Transverse colon (tissue), 4 donors: ENCODE data around the gene TMEM250. TPM values are rescaled to one million over a fixed set of nuclear protein-coding genes. Genes with fewer than 3 reads are reported as not detected.

Source experiments
- DNase-seq: peaks from one replicate; pipeline ENCODE4 v3.0.0-alpha.2; 2019
- H3K27ac ChIP-seq, 4 donors: fragments of 200-600 bp; sonication (generic); 2 replicates each; pipeline ENCODE4 v1.5.1; 2016 to 2018; ENCODE audit warnings: inconsistent platforms in 4 of 4
- H3K27me3 ChIP-seq: fragments of 200-600 bp; sonication (generic); 2 replicates; pipeline ENCODE4 v1.5.1; 2017; ENCODE audit warnings: inconsistent platforms
- H3K36me3 ChIP-seq, 4 donors: fragments of 200-600 bp; sonication (generic); 2 replicates each; pipeline ENCODE4 v1.5.1; 2017 to 2019; ENCODE audit warnings: inconsistent platforms in 4 of 4
- H3K4me1 ChIP-seq, 4 donors: fragments of 200-600 bp; sonication (generic); 2 replicates each; pipeline ENCODE4 v1.5.1; 2017 to 2020; ENCODE audit warnings: inconsistent platforms in 4 of 4
- H3K4me3 ChIP-seq, 4 donors: fragments of 200-600 bp; sonication (generic); 1 replicate in 1 of 4; 2 replicates in 3 of 4; pipeline versions ENCODE4 v1.5.1 to v1.6.1; 2017 to 2019; ENCODE audit warnings: inconsistent platforms in 4 of 4
- H3K9me3 ChIP-seq, 2 donors: fragments of 200-600 bp; sonication (generic); 2 replicates each; pipeline ENCODE4 v1.5.1; 2017 to 2019; ENCODE audit warnings: inconsistent platforms in 2 of 2
- CTCF ChIP-seq, 5 experiments: fragments of 200-600 bp in 3 of 5; fragments of 450-650 bp in 2 of 5; sonication (generic) in 3 of 5; IDR thresholded peaks; 1 replicate in 2 of 5; 2 replicates in 3 of 5; pipeline ENCODE4 v1.5.1; 2016 to 2017; ENCODE audit warnings: antibody characterized with exemption in 5 of 5, inconsistent platforms in 3 of 5, mild to moderate bottlenecking in 2 of 5, moderate library complexity in 1 of 5
- EP300 ChIP-seq: sonication (generic); formaldehyde crosslinking; IDR thresholded peaks from one replicate; pipeline ENCODE4 v1.6.1; 2017; ENCODE audit warnings: antibody characterized with exemption, low read depth
- POLR2A ChIP-seq: fragments of 450-650 bp; IDR thresholded peaks from one replicate; pipeline ENCODE4 v1.6.1; 2016; ENCODE audit warnings: antibody characterized with exemption, mild to moderate bottlenecking, moderate library complexity
- POLR2AphosphoS5 ChIP-seq, 3 donors: sonication (generic); formaldehyde crosslinking; IDR thresholded peaks; one replicate each; pipeline ENCODE4 v1.6.1; 2016; ENCODE audit warnings: antibody characterized with exemption in 3 of 3
- WGBS, 2 donors: methylation state at CpG; one replicate each; pipeline ENCODE4 v1.1.5; 2018; ENCODE audit warnings: low coverage in 1 of 2; 5-methylcytosine and 5-hydroxymethylcytosine counted together
- in situ Hi-C, 4 donors: fragments of 200-750 bp; cut with MboI; loops; one replicate each; pipeline versions ENCODE4 v1.15.0 to v1.15.1; 2017; ENCODE audit warnings: low sequenced_read_pairs in 3 of 4, low pct_ligation_motif_present in 1 of 4, low pct_unique_long_range_greater_than_20kb in 1 of 4
- intact Hi-C: fragments of 100-400 bp; cut with DNase I; formaldehyde crosslinking; loops from one replicate; pipeline ENCODE4 v1.15.1; 2023; ENCODE audit warnings: low total_unique reads
- total RNA-seq, 4 donors: library from RNA; depleted of rRNA; stranded (reverse); fragments of >200 nt; gene quantifications; one replicate each; pipeline ENCODE4 v1.1.0, GENCODE V29; 2016

Gene TMEM250
- total RNA-seq, 4 donors from 2014 or later, result 50.3 to 187 (median 86.6) TPM

- Histone ChIP-seq H3K27me3 (peaks cover 12% of the 10 kb centered on the region), H3K27ac (no peak overlapping the region), H3K9me3 (no peaks in the 10 kb centered on the region), H3K36me3 (no peaks in the 10 kb centered on the region), H3K4me3 (no peak overlapping the region), H3K4me1 (peaks cover 14 to 33% (median 27%) of the 10 kb centered on the region in 4 donors)
- 58 to 81% methylated on average over 2 to 9 of the region's 9 CpGs for WGBS, 2 donors
- in situ Hi-C loops (loop anchor here (5.0 to 25.0 kb wide), 5 partner anchors 154 to 260 kb away; partner anchors contain the start of gene UBAC1 (in 2 of the 4)), intact Hi-C loops (loop anchor here (2.0 to 5.0 kb wide), 2 partner anchors 153 to 254 kb away; no protein-coding TSS in a partner anchor)
- TF ChIP-seq POLR2A (no peak), CTCF (IDR thresholded peaks at IDR 0.05) (no peak), POLR2AphosphoS5 (IDR thresholded peaks at IDR 0.05) (no peak), EP300 (no peak)
- DNase-seq, result no peak
Observed at GRCh38 chr9:136121801-136122200, 3.1 kb upstream of the TMEM250 start.

- Histone ChIP-seq H3K4me1 (peaks cover 14 to 34% (median 29%) of the 10 kb centered on the region in 4 donors), H3K27me3 (peaks cover 12% of the 10 kb centered on the region), H3K36me3 (no peaks in the 10 kb centered on the region), H3K4me3 (no peak overlapping the region), H3K27ac (peak overlapping the region in 2 of 4 donors; percentile 94 to 98), H3K9me3 (no peaks in the 10 kb centered on the region)
- in situ Hi-C loops, result loop anchor here (5.0 to 25.0 kb wide), 5 partner anchors 153 to 258 kb away; partner anchors contain the start of gene UBAC1 (in 2 of the 4)
- DNase-seq, result no peak
- 56% methylated on average over 14 of the region's 18 CpGs; no CpG with 5 or more reads in 1 of the 2 donors for WGBS, 2 donors
- intact Hi-C loops, result loop anchor here (5.0 kb wide), 1 partner anchor 253 kb away; no protein-coding TSS in a partner anchor
- TF ChIP-seq EP300 (no peak), CTCF (IDR thresholded peaks at IDR 0.05) (no peak), POLR2A (no peak), POLR2AphosphoS5 (IDR thresholded peaks at IDR 0.05) (no peak)
Observed at GRCh38 chr9:136120438-136120844, 1.8 kb upstream of the TMEM250 start.

GRCh38 chr9:136119883-136120393 is 1.3 kb upstream of the TMEM250 start:
- Histone ChIP-seq H3K36me3 (no peaks in the 10 kb centered on the region), H3K9me3 (no peaks in the 10 kb centered on the region), H3K4me1 (peaks cover 14 to 34% (median 29%) of the 10 kb centered on the region in 4 donors), H3K4me3 (peak overlapping the region in 3 of 4 donors; percentile 65 to 93 (median 89)), H3K27ac (peak overlapping the region; percentile 94 to 98 (median 97)), H3K27me3 (peaks cover 12% of the 10 kb centered on the region)
- WGBS, 2 donors, result 25 to 44% methylated on average over 5 to 11 of the region's 11 CpGs
- intact Hi-C loops, result loop anchor here (1.0 to 5.0 kb wide), 2 partner anchors 129 to 253 kb away; no protein-coding TSS in a partner anchor
- no peak for TF ChIP-seq POLR2AphosphoS5 (IDR thresholded peaks at IDR 0.05)
- TF ChIP-seq EP300, result no peak
- TF ChIP-seq POLR2A, result no peak
- TF ChIP-seq CTCF (IDR thresholded peaks at IDR 0.05), result no peak
- peak; percentile 42 for DNase-seq
- in situ Hi-C loops, result loop anchor here (5.0 to 25.0 kb wide), 5 partner anchors 153 to 258 kb away; partner anchors contain the start of gene UBAC1 (in 2 of the 4)

GRCh38 chr9:136119061-136119882 is 597 bp upstream of the TMEM250 start:
- DNase-seq, result peak; percentile 47
- WGBS, 2 donors, result 0 to 1% methylated on average over 5 to 64 of the region's 64 CpGs
- Histone ChIP-seq H3K27ac (peak overlapping the region; percentile 94 to 98 (median 97)), H3K4me3 (peak overlapping the region; percentile 65 to 93 (median 80)), H3K27me3 (peaks cover 11% of the 10 kb centered on the region), H3K36me3 (no peaks in the 10 kb centered on the region), H3K4me1 (peaks cover 14 to 34% (median 29%) of the 10 kb centered on the region in 4 donors), H3K9me3 (no peaks in the 10 kb centered on the region)
- in situ Hi-C loops, result loop anchor here in 1 of 4 donors (25.0 kb wide), 1 partner anchor 257 kb away; no protein-coding TSS in a partner anchor
- TF ChIP-seq POLR2AphosphoS5 (IDR thresholded peaks at IDR 0.05), result no peak
- no peak for TF ChIP-seq EP300
- peak in 1 of 5 experiments; percentile 44 for TF ChIP-seq CTCF (IDR thresholded peaks at IDR 0.05)
- TF ChIP-seq POLR2A, result peak; percentile 86
- intact Hi-C loops, result loop anchor here (1.0 kb wide), 1 partner anchor 128 kb away; no protein-coding TSS in a partner anchor
